K562 (cell line): ENCODE measurements around the gene FARP1. TPM values are rescaled to one million over a fixed set of nuclear protein-coding genes. Genes with fewer than 3 reads are reported as not detected.

Experiments
- ATAC-seq: fragments of 200-7000 bp; cut with Tn5 transposase; 3 replicates; pipeline ENCODE4 v1.9.1; 2020; ENCODE audit warnings: moderate library complexity
- BruUV-seq: library from RNA; stranded (reverse); fragments of 400-500 nt; replicated peaks from 2 replicates; lab custom pipeline; 2021; lab: Mats Ljungman, UMichigan
- CTCF ChIA-PET: fragments of 300-600 bp; formaldehyde crosslinking; extraction: SDS; loops from one replicate; lab custom pipeline; 2021; ENCODE audit warnings: low intra/inter-chr PET ratio; lab: Yijun Ruan, JAX
- POLR2A ChIA-PET: fragments of 300-600, 350-650 bp; sonication (Branson Sonifier 250); formaldehyde crosslinking; extraction: SDS; loops from one replicate; lab custom pipeline; 2021; ENCODE audit warnings: antibody characterized with exemption, inconsistent platforms; lab: Yijun Ruan, JAX
- DNase-seq, 4 experiments: peaks; one replicate each; pipeline versions ENCODE4 v3.0.0 to v3.0.0-alpha.2; 2011 to 2018; ENCODE audit warnings: low spot score in 3 of 4, mixed read lengths in 3 of 4; ENCODE audit errors: extremely low read depth in 1 of 4
- FAIRE-seq: peaks from 2 replicates; lab custom pipeline; 2011; peaks lifted over from hg19 to GRCh38; lab: Jason Lieb, UNC
- H2AFZ ChIP-seq: 2 replicates; pipeline ENCODE4 v1.6.0; 2011; ENCODE audit warnings: low read depth, low read length, control low read depth, inconsistent platforms
- H3K27ac ChIP-seq: fragments of 200-600 bp; 3 replicates; pipeline ENCODE4 v1.8.0; 2011; ENCODE audit warnings: low read depth, mild to moderate bottlenecking, control low read depth, inconsistent platforms, low read length, moderate library complexity, mixed read lengths; ENCODE audit errors: extremely low read depth
- H3K27me3 ChIP-seq, 2 experiments: fragments of 300-600 bp in 1 of 2; 2 replicates in 1 of 2; 3 replicates in 1 of 2; pipeline versions ENCODE4 v1.6.0 to v1.8.0; 2011; ENCODE audit warnings: inconsistent platforms in 2 of 2, low read length in 2 of 2, mild to moderate bottlenecking in 1 of 2, mixed read lengths in 1 of 2, moderate library complexity in 1 of 2; ENCODE audit not compliant: control insufficient read depth in 2 of 2, insufficient read depth in 2 of 2
- H3K36me3 ChIP-seq: fragments of 300-600 bp; 3 replicates; pipeline ENCODE4 v1.8.0; 2011; ENCODE audit warnings: mild to moderate bottlenecking, low read length, inconsistent platforms; ENCODE audit not compliant: control insufficient read depth, insufficient read depth
- H3K4me1 ChIP-seq, 2 experiments: fragments of 200-600 bp in 1 of 2; replicated peaks in 1 of 2; 2 replicates in 1 of 2; 3 replicates in 1 of 2; pipeline versions ENCODE4 v1.5.1 to v1.8.0; 2011; ENCODE audit warnings: inconsistent platforms in 2 of 2, low read length in 2 of 2, mild to moderate bottlenecking in 1 of 2, mixed read lengths in 1 of 2, moderate library complexity in 1 of 2; ENCODE audit not compliant: control insufficient read depth in 2 of 2, insufficient read depth in 2 of 2
- H3K4me2 ChIP-seq: 2 replicates; pipeline ENCODE4 v1.6.1; 2011; ENCODE audit warnings: low read length, control low read depth, inconsistent platforms, mixed read lengths; ENCODE audit not compliant: insufficient read depth
- H3K4me3 ChIP-seq: fragments of 200-600 bp; sonication (generic), shearing (Covaris generic); 2 replicates; pipeline ENCODE4 v1.5.1; 2016; ENCODE audit warnings: control low read depth, inconsistent platforms
- H3K79me2 ChIP-seq: fragments of 200-600 bp; 3 replicates; pipeline ENCODE4 v1.8.0; 2011; ENCODE audit warnings: low read length, inconsistent platforms; ENCODE audit not compliant: control insufficient read depth, insufficient read depth
- H3K9ac ChIP-seq, 2 experiments: 2 replicates each; pipeline versions ENCODE4 v1.6.0 to v1.6.1; 2011; ENCODE audit warnings: low read depth in 2 of 2, low read length in 2 of 2, control low read depth in 1 of 2, inconsistent platforms in 1 of 2, mild to moderate bottlenecking in 1 of 2, mixed read lengths in 1 of 2; ENCODE audit not compliant: insufficient read depth in 1 of 2
- H3K9me1 ChIP-seq: one replicate; pipeline ENCODE4 v1.6.0; 2011; ENCODE audit warnings: inconsistent platforms, mild to moderate bottlenecking, low read length, moderate library complexity; ENCODE audit not compliant: control insufficient read depth, insufficient read depth
- H3K9me3 ChIP-seq: replicated peaks from 2 replicates; pipeline ENCODE4 v1.5.1; 2011; ENCODE audit warnings: low read depth, low read length, inconsistent platforms; ENCODE audit not compliant: control insufficient read depth, insufficient read depth
- H4K20me1 ChIP-seq: replicated peaks from 2 replicates; pipeline ENCODE4 v1.6.1; 2011; ENCODE audit warnings: low read length, inconsistent platforms, mixed read lengths; ENCODE audit not compliant: control insufficient read depth, insufficient read depth
- BCLAF1 ChIP-seq, 2 experiments: fragments of 450-650 bp in 1 of 2; IDR thresholded peaks; 2 replicates each; pipeline ENCODE4 v1.6.1; 2011 to 2017; ENCODE audit warnings: low read depth in 2 of 2, antibody characterized with exemption in 1 of 2, borderline replicate concordance in 1 of 2, low read length in 1 of 2, mild to moderate bottlenecking in 1 of 2, mixed read lengths in 1 of 2; ENCODE audit not compliant: control insufficient read depth in 1 of 2
- HNRNPK ChIP-seq: fragments of 200-400 bp; formaldehyde crosslinking; IDR thresholded peaks from one replicate; pipeline ENCODE4 v1.6.1; 2018; ENCODE audit warnings: mild to moderate bottlenecking, low read depth, low read length; ENCODE audit not compliant: poor library complexity, severe bottlenecking
- HNRNPLL ChIP-seq: fragments of 200-400 bp; formaldehyde crosslinking; IDR thresholded peaks from 2 replicates; pipeline ENCODE4 v1.6.1; 2017; ENCODE audit warnings: low read length, low read depth, mild to moderate bottlenecking; ENCODE audit not compliant: poor library complexity, severe bottlenecking
- MLX ChIP-seq, 2 experiments: fragments of 450-650 bp in 1 of 2; sonication (generic) in 1 of 2; formaldehyde crosslinking; conservative IDR thresholded peaks; 2 replicates each; pipeline versions ENCODE4 v1.4.0 to v1.8.1; 2020 to 2022; ENCODE audit warnings: mild to moderate bottlenecking in 1 of 2, missing genetic modification reagents in 1 of 2
- ZEB2 ChIP-seq: fragments of 450-650 bp; IDR thresholded peaks from 2 replicates; pipeline ENCODE4 v1.6.1; 2016
- ZNF212 ChIP-seq: fragments of 450-650 bp; formaldehyde crosslinking; IDR thresholded peaks from 2 replicates; pipeline ENCODE4 v1.4.0; 2020; ENCODE audit warnings: mild to moderate bottlenecking
- WGBS: fragments of 100-300 bp; shearing (Covaris generic); methylation state at CpG from one replicate; pipeline ENCODE4 v1.1.6; 2016; ENCODE audit warnings: low coverage, mixed read lengths; ENCODE audit not compliant: insufficient coverage; ENCODE audit errors: missing lambda C conversion rate; 5-methylcytosine and 5-hydroxymethylcytosine counted together
- in situ Hi-C: fragments of 300-500 bp; cut with MboI; formaldehyde crosslinking; loops from 4 replicates; pipeline ENCODE4 v1.15.0; 2018; ENCODE audit warnings: inconsistent platforms, mixed read lengths
- intact Hi-C: fragments of 100-400 bp; cut with micrococcal nuclease; formaldehyde crosslinking; loops from 2 replicates; pipeline ENCODE4 v1.14.2; 2022
- polyA plus RNA-seq, 8 experiments: library from polyadenylated mRNA; depleted of rRNA in 4 of 8; stranded (reverse) in 5 of 8; unstranded in 3 of 8; fragments of >200 nt; fragmentation: Nextera tagmentation in 2 of 8; fragmentation: Illumina TruSeq in 1 of 8; extraction: Ambion mirVana in 2 of 8; extraction: Trizol in 1 of 8; gene quantifications; 2 replicates each; pipeline versions ENCODE4 v1.2.1 to v1.2.3, GENCODE V29; 2011 to 2014; ENCODE audit warnings: inconsistent platforms in 1 of 8, missing spikeins in 1 of 8
- total RNA-seq, 7 experiments: library from RNA; depleted of rRNA in 6 of 7; stranded (reverse); fragments of >200 nt in 6 of 7; fragmentation: Illumina TruSeq in 2 of 7; extraction: Trizol in 2 of 7; gene quantifications; 2 replicates each; pipeline versions ENCODE4 v1.2.1 to v1.2.3, GENCODE V29; 2011 to 2021; ENCODE audit warnings: low replicate concordance in 1 of 7

Gene FARP1
- total and polyA plus RNA-seq, 9 of the 15 experiments (the other 6 are each of a cell fraction or from before 2014, with no cell fraction given): 0.03 to 0.29 (median 0.05) TPM; not detected in 3

DNA sequence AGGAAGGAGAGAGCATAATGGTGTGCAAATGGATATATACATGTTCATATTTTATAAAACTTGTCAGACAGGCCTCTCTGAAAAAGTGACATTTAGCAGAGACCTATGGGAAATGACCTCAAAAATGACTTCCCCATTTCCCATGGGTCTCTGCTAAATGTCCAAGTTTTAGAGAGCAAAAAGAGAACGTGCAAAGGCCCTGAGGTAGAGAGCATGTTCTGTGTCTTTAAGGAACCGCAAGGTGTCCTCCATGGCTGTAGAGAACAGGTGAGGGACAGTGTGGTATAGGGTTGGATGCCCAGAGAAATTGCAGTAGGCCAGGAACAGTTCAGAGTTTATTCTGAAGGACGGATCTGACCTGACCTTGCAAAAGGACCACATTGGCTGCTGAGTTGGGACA is 147.4 kb downstream of the FARP1 start:
- Histone ChIP-seq H3K79me2 (no peaks in the 10 kb centered on the region), H4K20me1 (no peaks in the 10 kb centered on the region), H3K4me1 (no peaks in the 10 kb centered on the region), H3K36me3 (no peaks in the 10 kb centered on the region), H3K9me1 (no peaks in the 10 kb centered on the region), H3K4me2 (no peak overlapping the region), H2AFZ (no peak overlapping the region), H3K9ac (no peak overlapping the region), H3K4me3 (no peak overlapping the region), H3K27ac (no peak overlapping the region), H3K9me3 (no peaks in the 10 kb centered on the region), H3K27me3 (peaks cover 3 to 10% of the 10 kb centered on the region in 2 experiments; a peak in 3 of 5 replicates)
- TF ChIP-seq BCLAF1 (IDR thresholded peaks at IDR 0.05; ENCODE audit: borderline replicate concordance in 1 of 2, control insufficient read depth in 1 of 2, low read depth in 2 of 2, low read length in 1 of 2) (no peak), ZEB2 (no peak), ZNF212 (CRISPR knock-in tag) (no peak), HNRNPLL (no peak), HNRNPK (no peak), MLX (CRISPR knock-in tag; conservative IDR thresholded peaks at IDR 0.05) (no peak)
- in situ Hi-C loops (no loop called here), intact Hi-C loops (no loop called here)
- CTCF ChIA-PET: no interaction called here
- 0% methylated on average over 3 of the region's 3 CpGs for WGBS
- POLR2A ChIA-PET: no interaction called here
- FAIRE-seq (no peak), ATAC-seq (no peak), DNase-seq (no peak)
- no TSS peak for BruUV-seq
